Heart left ventricle (tissue), 16 donors: ENCODE measurements around the gene SERTAD2. TPM values are rescaled to one million over a fixed set of nuclear protein-coding genes. Genes with fewer than 3 reads are reported as not detected.

Source experiments
- ATAC-seq, 4 donors: fragments of 200-7000 bp; cut with Tn5 transposase; one replicate each; pipeline ENCODE4 v1.9.1; 2020 to 2022; ENCODE audit warnings: moderate library complexity in 4 of 4, mild to moderate bottlenecking in 3 of 4, moderate number of reproducible peaks in 1 of 4
- DNase-seq, 5 donors: peaks; one replicate each; pipeline ENCODE4 v3.0.0-alpha.2; 2020
- H3K27ac ChIP-seq, 12 donors: fragments of 200-600 bp; sonication (generic) in 4 of 12; one replicate each; pipeline versions ENCODE4 v1.5.0 to v1.8.0; 2016 to 2022; ENCODE audit warnings: mild to moderate bottlenecking in 2 of 12
- H3K27me3 ChIP-seq, 9 donors: fragments of 200-600 bp; sonication (generic) in 2 of 9; one replicate each; pipeline versions ENCODE4 v1.5.1 to v1.8.0; 2016 to 2022; ENCODE audit warnings: mild to moderate bottlenecking in 3 of 9
- H3K36me3 ChIP-seq, 9 donors: fragments of 200-600 bp; sonication (generic) in 2 of 9; one replicate each; pipeline versions ENCODE4 v1.5.0 to v1.8.0; 2018 to 2022; ENCODE audit warnings: mild to moderate bottlenecking in 2 of 9
- H3K4me1 ChIP-seq, 12 donors: fragments of 200-600 bp; sonication (generic) in 4 of 12; one replicate each; pipeline versions ENCODE4 v1.5.0 to v1.8.0; 2016 to 2022; ENCODE audit warnings: mild to moderate bottlenecking in 3 of 12
- H3K4me3 ChIP-seq, 12 donors: fragments of 200-600 bp; sonication (generic) in 4 of 12; one replicate each; pipeline versions ENCODE4 v1.5.0 to v1.8.0; 2017 to 2022; ENCODE audit warnings: mild to moderate bottlenecking in 9 of 12, moderate library complexity in 4 of 12
- H3K9me3 ChIP-seq, 12 donors: fragments of 200-600 bp; sonication (generic) in 4 of 12; one replicate each; pipeline versions ENCODE4 v1.5.0 to v1.8.0; 2016 to 2022; ENCODE audit warnings: mild to moderate bottlenecking in 1 of 12
- CTCF ChIP-seq, 12 donors: fragments of 200-600 bp; sonication (generic) in 4 of 12; IDR thresholded peaks; one replicate each; pipeline versions ENCODE4 v1.5.0 to v1.8.0; 2018 to 2022; ENCODE audit warnings: antibody characterized with exemption in 12 of 12, mild to moderate bottlenecking in 5 of 12
- POLR2A ChIP-seq, 2 donors: fragments of 450-650 bp; IDR thresholded peaks; one replicate each; pipeline ENCODE4 v1.6.1; 2017; ENCODE audit warnings: antibody characterized with exemption in 2 of 2, mild to moderate bottlenecking in 2 of 2, moderate library complexity in 2 of 2
- WGBS, 4 donors: extraction: QIAGEN DNeasy Blood & Tissue Kit in 2 of 4; methylation state at CpG; one replicate each; pipeline versions ENCODE4 v1.1.5 to v1.1.7; 2013 to 2018; 5-methylcytosine and 5-hydroxymethylcytosine counted together
- intact Hi-C, 10 donors: fragments of 100-400 bp; cut with DNase I; formaldehyde crosslinking; loops; one replicate each; pipeline versions ENCODE4 v1.11.1 to v1.14.2; 2022
- polyA plus RNA-seq, 2 donors: library from polyadenylated mRNA; stranded (reverse); fragments of 200-250 nt; gene quantifications; one replicate each; pipeline ENCODE4 v1.2.3, GENCODE V29; 2013
- total RNA-seq, 9 donors: library from RNA; depleted of rRNA in 2 of 9; stranded (reverse); fragments of >200 nt in 2 of 9; fragmentation: NEBNext Ultra II Directional in 3 of 9; extraction: Animal tissue kit (Norgen Biotek cat#: 25700) in 3 of 9; gene quantifications; one replicate each; pipeline versions ENCODE4 v1.1.0 to v1.2.4, GENCODE V29; 2016 to 2023
- donor health status: ischemic (EF 13 %, LVEDD 7.1; RV severe dilation, severe dysfunction).
- donor health status: healthy with polysubstance abuse.
- donor health status: DM: no; HTN: yes; CAD: no.
- donor health status: DM: no; HTN: no; CAD: no.
- donor health status: ischemic (EF 25% LVEDD 6.9; RV normal size, moderate dysfunction).
- donor health status: ischemic (EF 25% LVEDD 5.7; RV mildly dilated, moderate dysfunction).
- donor health status: healthy.
- donor health status: DM: yes; HTN: yes; CAD: no.
- donor health status: ischemic (EF 35%, LVEDD 5.7; RV mildly dilated, moderate dysfunction).
- donor health status: nonischemic (EF 11% LVEDD 7.7; RV severe dilation, severe dysfunction).
- donor health status: DM: yes; HTN: yes; CAD: no.
- donor health status: PGD.
- donor health status: ischemic (EF 29% LVEDD 5.4; RV normal size, mild dysfunction).
- donor health status: nonischemic (EF 23%, LVEDD 6.1; RV moderate dilation, normal function).

Gene SERTAD2
- total and polyA plus RNA-seq, 11 donors = 5.1 to 21.6 (median 15.5) TPM

DNA sequence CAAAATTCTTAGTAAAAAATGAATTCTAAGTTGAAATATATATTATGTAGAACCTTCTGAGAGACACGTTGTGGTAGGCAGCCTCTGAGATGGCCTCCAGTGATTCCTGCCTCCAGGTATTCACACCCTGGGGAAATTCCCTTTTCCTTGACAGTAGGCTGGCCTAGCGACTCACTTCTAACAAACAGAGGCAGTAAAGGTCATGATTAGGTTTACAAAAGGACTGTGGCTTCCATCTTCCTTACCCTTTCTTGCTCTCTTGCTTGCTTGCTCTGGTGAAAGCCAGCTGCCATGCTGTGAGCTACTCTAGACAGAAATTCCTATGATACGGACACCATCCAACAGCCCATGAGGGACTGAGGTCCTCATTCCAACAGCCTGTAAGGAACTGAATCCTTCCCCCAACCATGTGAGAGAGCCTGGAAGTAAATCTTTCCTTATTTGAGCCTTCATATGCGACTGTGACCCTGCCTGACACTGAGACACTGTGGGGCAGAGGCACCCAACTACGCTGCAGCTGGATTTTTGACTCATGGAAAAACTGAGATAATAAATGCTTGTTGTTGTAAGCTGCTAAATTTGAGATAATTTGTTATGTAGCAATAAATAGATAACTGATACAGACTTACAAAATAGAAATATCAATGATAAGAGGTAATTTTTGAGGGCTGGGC, 32.7 kb upstream of the SERTAD2 start:
- H3K9me3 ChIP-seq = no peaks in the 10 kb centered on the region
- H3K27ac ChIP-seq = no peak overlapping the region
- H3K4me1 ChIP-seq = no peaks in the 10 kb centered on the region
- no peaks in the 10 kb centered on the region for H3K27me3 ChIP-seq
- intact Hi-C loops = no loop called here
- H3K4me3 ChIP-seq = no peak overlapping the region
- ATAC-seq = no peak
- TF ChIP-seq CTCF (IDR thresholded peaks at IDR 0.05) = no peak
- TF ChIP-seq POLR2A (IDR thresholded peaks at IDR 0.05) = no peak
- H3K36me3 ChIP-seq = no peaks in the 10 kb centered on the region
- WGBS, 4 donors = 92 to 96% (median 94%) methylated on average over 5 of the region's 5 CpGs
- DNase-seq = no peak

DNA sequence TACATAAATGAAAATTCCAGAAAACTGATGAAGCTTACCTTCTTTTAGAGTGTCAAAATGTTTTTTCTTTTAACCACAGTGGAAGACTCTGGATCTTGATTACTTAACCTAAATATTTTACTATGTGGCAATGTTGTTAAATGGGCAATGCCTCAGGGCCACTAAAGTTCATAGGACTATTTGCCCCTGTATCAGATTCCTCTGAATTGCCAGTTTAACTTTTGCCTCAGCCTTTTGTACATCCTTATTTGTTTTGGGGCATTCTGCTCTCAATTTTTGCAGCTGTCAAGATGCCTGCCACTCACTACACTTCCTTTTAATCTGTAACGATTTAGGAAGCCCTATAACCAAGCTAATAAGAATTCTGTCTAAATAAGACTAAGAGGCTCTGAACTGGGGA, 31.7 kb upstream of the SERTAD2 start:
- Histone ChIP-seq H3K27ac (no peak overlapping the region), H3K4me1 (no peaks in the 10 kb centered on the region), H3K36me3 (no peaks in the 10 kb centered on the region), H3K27me3 (no peaks in the 10 kb centered on the region), H3K4me3 (no peak overlapping the region), H3K9me3 (no peaks in the 10 kb centered on the region)
- no peak for TF ChIP-seq CTCF (IDR thresholded peaks at IDR 0.05)
- TF ChIP-seq POLR2A (IDR thresholded peaks at IDR 0.05) = no peak
- no peak for ATAC-seq
- WGBS, 4 donors = 55 to 75% (median 69%) methylated on average over 1 of the region's 1 CpG
- no peak for DNase-seq
- intact Hi-C loops = no loop called here

DNA sequence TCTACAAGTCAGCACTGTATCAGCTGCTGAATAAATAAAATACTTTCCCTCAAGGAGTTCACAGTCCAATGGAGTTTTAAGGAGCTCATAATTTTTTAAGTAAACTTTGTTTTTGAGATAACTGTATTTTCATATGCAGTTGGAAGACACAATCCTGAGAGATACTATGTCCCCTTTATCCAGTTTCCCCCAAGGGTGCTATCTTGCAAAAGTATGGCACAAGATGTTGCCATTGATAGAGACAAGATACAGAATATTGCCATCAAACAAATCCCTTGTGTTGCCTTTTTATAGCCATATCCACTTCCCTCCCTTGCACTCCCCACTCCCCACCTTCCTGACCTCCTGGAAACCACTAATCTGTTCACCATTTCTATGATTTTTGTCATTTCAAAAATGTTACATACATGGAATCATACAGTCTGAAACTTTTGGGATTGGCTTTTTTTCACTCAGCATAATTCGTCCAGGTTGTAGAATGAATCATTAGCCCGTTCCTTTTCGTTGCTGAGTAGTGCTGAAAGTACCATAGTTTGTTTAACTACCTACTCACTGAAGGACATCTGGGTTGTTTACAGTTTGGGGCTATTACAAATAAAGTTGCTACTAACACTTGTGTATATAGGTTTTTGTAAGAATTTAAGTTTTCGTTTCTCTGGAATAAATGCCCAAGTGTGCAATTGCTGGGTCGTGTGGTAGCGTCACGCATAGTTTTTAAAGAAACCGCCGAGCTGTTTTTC, 30.2 kb upstream of the SERTAD2 start:
- 95 to 98% (median 97%) methylated on average over 9 of the region's 9 CpGs for WGBS, 4 donors

More for the DNA sequence above, 30.2 kb upstream of the SERTAD2 start:
- Histone ChIP-seq H3K4me1 (peaks cover 0 to 11% (median 0%) of the 10 kb centered on the region in 12 donors), H3K4me3 (no peak overlapping the region), H3K27me3 (no peaks in the 10 kb centered on the region), H3K36me3 (no peaks in the 10 kb centered on the region), H3K9me3 (no peaks in the 10 kb centered on the region), H3K27ac (no peak overlapping the region)
- intact Hi-C loops = no loop called here
- ATAC-seq = no peak
- TF ChIP-seq CTCF (IDR thresholded peaks at IDR 0.05) (no peak), POLR2A (IDR thresholded peaks at IDR 0.05) (no peak)
- no peak for DNase-seq
